Measurements from ENCODE around the gene NR4A1. TPM values are rescaled to one million over a fixed set of nuclear protein-coding genes. Genes with fewer than 3 reads are reported as not detected.

Gene NR4A1
- total RNA-seq (2021), result 25.8 and 27.3 TPM in 2 replicates
- long read RNA-seq, partial matches to known transcripts, result 3 of 13 reads
- long read RNA-seq, other reads (novel, unspliced or antisense), result 8 of 13 reads

- H3K4me1 ChIP-seq (ENCODE audit: insufficient read depth, low read length), result no peaks in the 10 kb centered on the region; the same call in 1 of the 2 replicates
- peak within 1 kb of the TSS; percentile 61 for H3K9ac ChIP-seq (ENCODE audit: extremely low read depth, insufficient read length, low read length)
- Mint-ChIP-seq H3K27ac (peak within 1 kb of the TSS in 2 of 3 experiments; percentile 55 to 93; a peak in 3 of 7 replicates), H3K27me3 (ENCODE audit: low read depth) (peaks cover 60% of the 10 kb centered on the region), H3K4me1 (peaks cover 25 to 28% of the 10 kb centered on the region in 2 experiments), H3K36me3 (ENCODE audit: insufficient read depth in 1 of 3, low read depth in 3 of 3) (peaks cover 0 to 14% (median 6%) of the 10 kb centered on the region in 3 experiments; a peak in 5 of 7 replicates), H3K9me3 (no peaks in the 10 kb centered on the region; a peak in 1 of 5 replicates), H3K4me3 (peak within 1 kb of the TSS; percentile 78 to 88)
- H3K27me3 ChIP-seq (ENCODE audit: insufficient read depth, low read length), result peaks cover 7% of the 10 kb centered on the region; the same call in 1 of the 2 replicates
- H3K79me1 ChIP-seq (ENCODE audit: insufficient read depth, low read depth, low read length, poor library complexity, severe bottlenecking), result no peaks in the 10 kb centered on the region
- no peaks in the 10 kb centered on the region for H4K20me1 ChIP-seq (ENCODE audit: control insufficient read depth, insufficient read depth, insufficient read length)
- H2BK120ac ChIP-seq (ENCODE audit: low read depth, low read length, poor library complexity, severe bottlenecking), result peak within 1 kb of the TSS; percentile 83
- H3K14ac ChIP-seq (ENCODE audit: insufficient read depth, low read length), result peak within 1 kb of the TSS; percentile 91
- H4K5ac ChIP-seq (ENCODE audit: insufficient read length, low read depth, low read length), result no peak within 1 kb of the TSS
- H3K18ac ChIP-seq (ENCODE audit: insufficient read length, low read depth, low read length), result peak within 1 kb of the TSS; percentile 55
- peak; percentile 94 for DNase-seq
- H3K56ac ChIP-seq (ENCODE audit: insufficient read length, low read depth, low read length), result no peak within 1 kb of the TSS
- no peak within 1 kb of the TSS for H2AFZ ChIP-seq (ENCODE audit: low read length)
- peak within 1 kb of the TSS; percentile 29 for H4K91ac ChIP-seq (ENCODE audit: insufficient read length, low read depth, low read length)
- H3K23me2 ChIP-seq (ENCODE audit: insufficient read length, low read depth, low read length, poor library complexity, severe bottlenecking), result peaks cover 17% of the 10 kb centered on the region
- H2BK5ac ChIP-seq (ENCODE audit: insufficient read length, low read length), result no peak within 1 kb of the TSS
- H2BK15ac ChIP-seq (ENCODE audit: low read depth, low read length), result no peak within 1 kb of the TSS; the same call in 1 of the 2 replicates
- no peak within 1 kb of the TSS for H4K8ac ChIP-seq (replicated peaks; ENCODE audit: insufficient read length, low read depth, low read length)
- H3K4me2 ChIP-seq (ENCODE audit: insufficient read depth, insufficient read length, low read length), result peak within 1 kb of the TSS; percentile 84
- H3K23ac ChIP-seq (ENCODE audit: insufficient read length, low read depth, low read length), result no peak within 1 kb of the TSS
- no peaks in the 10 kb centered on the region for H3K79me2 ChIP-seq (ENCODE audit: insufficient read depth, low read length)
- peak within 1 kb of the TSS; percentile 37 for H3K4ac ChIP-seq (ENCODE audit: low read depth, low read length)
- no peak within 1 kb of the TSS for H2AK5ac ChIP-seq (ENCODE audit: insufficient read length, low read length)
- H2BK12ac ChIP-seq (ENCODE audit: insufficient read length, low read depth, low read length), result no peak within 1 kb of the TSS
- H3K27ac ChIP-seq (ENCODE audit: insufficient read length, low read depth, low read length), result no peak within 1 kb of the TSS
- H3K9me3 ChIP-seq (ENCODE audit: control insufficient read depth, low read depth, low read length), result no peaks in the 10 kb centered on the region
- H2BK20ac ChIP-seq (ENCODE audit: low read depth, low read length, poor library complexity, severe bottlenecking), result no peak within 1 kb of the TSS
- no peak for TF ChIP-seq CTCF (conservative IDR thresholded peaks at IDR 0.05)
- H3T11ph ChIP-seq (ENCODE audit: low read length), result no peak within 1 kb of the TSS
- WGBS (ENCODE audit: extremely low coverage, insufficient read length, low lambda C conversion rate), result no CpG with 5 or more reads among the region's 77 CpGs
Observed at GRCh38 chr12:52050758-52051541, at the start of gene NR4A1. TSS of gene NR4A1 (plus strand) at chr12:52051442. CDS start at chr12:52054329, 2,887 bp downstream.

All from H9 (cell line).